C4-2B (cell line): ENCODE measurements around the gene SLC14A1.

Experiments
- ZFX ChIP-seq: fragments of 450-650 bp; IDR thresholded peaks from 2 replicates; pipeline ENCODE4 v1.6.1; 2017
- TF ChIP-seq, protein P1 (sequence below): fragments of 450-650 bp; conservative IDR thresholded peaks from 2 replicates; pipeline ENCODE4 v1.5.1; 2017; ENCODE audit warnings: mild to moderate bottlenecking

GRCh38 chr18:45753286-45753685 lies 29.3 kb downstream of the SLC14A1 start:
- TF ChIP-seq, protein P1, sequence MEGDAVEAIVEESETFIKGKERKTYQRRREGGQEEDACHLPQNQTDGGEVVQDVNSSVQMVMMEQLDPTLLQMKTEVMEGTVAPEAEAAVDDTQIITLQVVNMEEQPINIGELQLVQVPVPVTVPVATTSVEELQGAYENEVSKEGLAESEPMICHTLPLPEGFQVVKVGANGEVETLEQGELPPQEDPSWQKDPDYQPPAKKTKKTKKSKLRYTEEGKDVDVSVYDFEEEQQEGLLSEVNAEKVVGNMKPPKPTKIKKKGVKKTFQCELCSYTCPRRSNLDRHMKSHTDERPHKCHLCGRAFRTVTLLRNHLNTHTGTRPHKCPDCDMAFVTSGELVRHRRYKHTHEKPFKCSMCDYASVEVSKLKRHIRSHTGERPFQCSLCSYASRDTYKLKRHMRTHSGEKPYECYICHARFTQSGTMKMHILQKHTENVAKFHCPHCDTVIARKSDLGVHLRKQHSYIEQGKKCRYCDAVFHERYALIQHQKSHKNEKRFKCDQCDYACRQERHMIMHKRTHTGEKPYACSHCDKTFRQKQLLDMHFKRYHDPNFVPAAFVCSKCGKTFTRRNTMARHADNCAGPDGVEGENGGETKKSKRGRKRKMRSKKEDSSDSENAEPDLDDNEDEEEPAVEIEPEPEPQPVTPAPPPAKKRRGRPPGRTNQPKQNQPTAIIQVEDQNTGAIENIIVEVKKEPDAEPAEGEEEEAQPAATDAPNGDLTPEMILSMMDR, result no peak
- TF ChIP-seq ZFX, result no peak
